GM19468 (cell line): Measurements from ENCODE around the gene MORN1.

Experiments
- ATAC-seq: cut with Tn5 transposase; IDR thresholded peaks from one replicate; pipeline ENCODE4 v1.9.1; 2021; ENCODE audit warnings: mild to moderate bottlenecking, moderate library complexity, moderate number of reproducible peaks; ENCODE audit not compliant: unreplicated experiment; ENCODE audit errors: extremely low read depth

The MORN1 gene

GRCh38 chr1:2283371-2283990 is 107.9 kb downstream of the MORN1 start:
- no peak for ATAC-seq

- ATAC-seq = no peak
Measured at GRCh38 chr1:2282556-2283270, 108.6 kb downstream of the MORN1 start.

GRCh38 chr1:2279817-2280216 is 111.5 kb downstream of the MORN1 start:
- ATAC-seq = no peak

- no peak for ATAC-seq
Measured at GRCh38 chr1:2279210-2279639, 112.1 kb downstream of the MORN1 start.

- no peak for ATAC-seq
Measured at GRCh38 chr1:2278591-2279209, 112.7 kb downstream of the MORN1 start.

GRCh38 chr1:2277741-2278488 is 113.4 kb downstream of the MORN1 start:
- no peak for ATAC-seq

GRCh38 chr1:2276803-2277580 is 114.4 kb downstream of the MORN1 start:
- no peak for ATAC-seq

- ATAC-seq = no peak
Measured at GRCh38 chr1:2275796-2276536, 115.4 kb downstream of the MORN1 start.

GRCh38 chr1:2274929-2275475 is 116.4 kb downstream of the MORN1 start:
- ATAC-seq = no peak

- no peak for ATAC-seq
Measured at GRCh38 chr1:2274231-2274928, 117.0 kb downstream of the MORN1 start.

- ATAC-seq = no peak
Measured at GRCh38 chr1:2273401-2274090, 117.8 kb downstream of the MORN1 start.

GRCh38 chr1:2272686-2273400 is 118.5 kb downstream of the MORN1 start:
- no peak for ATAC-seq

GRCh38 chr1:2271841-2272655 is 119.3 kb downstream of the MORN1 start:
- no peak for ATAC-seq
